Measurements from ENCODE around the gene ANKRD33B.
"Not testable (repeated sequence)": the region's sequence is repeated elsewhere in the genome, so short reads cannot be mapped to it uniquely, and the experiment has no call there.

ANKRD33B gene

GRCh38 chr5:10537624-10538023 lies 26.2 kb upstream of the ANKRD33B start:
- no peak for DNase-seq (ENCODE audit: low read depth in 2 of 2)

- no peak for DNase-seq (ENCODE audit: low read depth in 2 of 2)
Measured at GRCh38 chr5:10538103-10538788, 25.6 kb upstream of the ANKRD33B start.

GRCh38 chr5:10538789-10539686 lies 24.8 kb upstream of the ANKRD33B start:
- DNase-seq (ENCODE audit: low read depth in 2 of 2): no peak

- no peak for DNase-seq (ENCODE audit: low read depth in 2 of 2)
Measured at GRCh38 chr5:10539687-10539998, 24.2 kb upstream of the ANKRD33B start.

- DNase-seq (ENCODE audit: low read depth in 2 of 2): no peak
Measured at GRCh38 chr5:10540036-10540544, 23.8 kb upstream of the ANKRD33B start.

GRCh38 chr5:10540951-10541646 lies 22.8 kb upstream of the ANKRD33B start:
- no peak for DNase-seq (ENCODE audit: low read depth in 2 of 2)

- DNase-seq (ENCODE audit: low read depth in 2 of 2): no peak
Measured at GRCh38 chr5:10542055-10542550, 21.8 kb upstream of the ANKRD33B start.

- DNase-seq (ENCODE audit: low read depth in 2 of 2): no peak
Measured at GRCh38 chr5:10543585-10544040, 20.3 kb upstream of the ANKRD33B start.

GRCh38 chr5:10545084-10545483 lies 18.8 kb upstream of the ANKRD33B start:
- DNase-seq (ENCODE audit: low read depth in 2 of 2): no peak

GRCh38 chr5:10546186-10546585 lies 17.7 kb upstream of the ANKRD33B start:
- DNase-seq (ENCODE audit: low read depth in 2 of 2): no peak

GRCh38 chr5:10548418-10549122 lies 15.3 kb upstream of the ANKRD33B start:
- DNase-seq (ENCODE audit: low read depth in 2 of 2): no peak

GRCh38 chr5:10549123-10549514 lies 14.8 kb upstream of the ANKRD33B start:
- DNase-seq (ENCODE audit: low read depth in 2 of 2): not testable (repeated sequence)

GRCh38 chr5:10550222-10550995 lies 13.5 kb upstream of the ANKRD33B start:
- no peak for DNase-seq (ENCODE audit: low read depth in 2 of 2)

GRCh38 chr5:10551782-10552138 lies 12.1 kb upstream of the ANKRD33B start:
- DNase-seq (ENCODE audit: low read depth in 2 of 2): no peak

- DNase-seq (ENCODE audit: low read depth in 2 of 2): no peak
Measured at GRCh38 chr5:10552183-10553143, 11.4 kb upstream of the ANKRD33B start.

- DNase-seq (ENCODE audit: low read depth in 2 of 2): no peak
Measured at GRCh38 chr5:10553476-10553875, 10.4 kb upstream of the ANKRD33B start.

- DNase-seq (ENCODE audit: low read depth in 2 of 2): no peak
Measured at GRCh38 chr5:10555277-10555684, 8.6 kb upstream of the ANKRD33B start.

GRCh38 chr5:10556289-10556807 lies 7.5 kb upstream of the ANKRD33B start:
- DNase-seq (ENCODE audit: low read depth in 2 of 2): no peak

All from stimulated activated CD4-positive, alpha-beta T cell treated with anti-CD3 and anti-CD28 coated beads, Interleukin-12 subunit alpha, Interleukin-12 subunit beta, amount 100 ng/mL, for 24 hours (primary cell).